ENCODE data around the gene ARHGAP12.
A peak's percentile ranks its signal among the peaks of the same experiment; 100 is the strongest.
"Not testable (repeated sequence)": the region's sequence is repeated elsewhere in the genome, so short reads cannot be mapped to it uniquely, and the experiment has no call there.

ARHGAP12 gene

DNA sequence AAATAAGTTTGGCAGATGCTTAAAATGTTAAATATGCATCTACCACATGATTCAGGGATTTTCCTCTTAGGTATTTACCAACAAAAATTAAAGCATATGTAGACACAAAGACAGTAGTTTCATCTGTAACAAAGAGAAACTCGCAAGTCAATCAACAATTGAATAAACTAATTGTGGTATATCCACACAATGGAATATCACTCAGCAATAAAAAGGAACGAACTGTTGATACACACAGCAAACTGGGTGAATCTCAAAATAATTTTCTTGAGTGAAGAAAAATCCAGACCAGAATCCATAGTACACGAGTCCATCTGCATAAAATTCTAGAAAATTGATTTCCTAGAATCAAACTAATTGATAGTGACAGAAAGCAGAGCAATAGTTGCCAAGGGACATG, 5.2 kb downstream of the ARHGAP12 start:
- DNase-seq, result no peak

DNA sequence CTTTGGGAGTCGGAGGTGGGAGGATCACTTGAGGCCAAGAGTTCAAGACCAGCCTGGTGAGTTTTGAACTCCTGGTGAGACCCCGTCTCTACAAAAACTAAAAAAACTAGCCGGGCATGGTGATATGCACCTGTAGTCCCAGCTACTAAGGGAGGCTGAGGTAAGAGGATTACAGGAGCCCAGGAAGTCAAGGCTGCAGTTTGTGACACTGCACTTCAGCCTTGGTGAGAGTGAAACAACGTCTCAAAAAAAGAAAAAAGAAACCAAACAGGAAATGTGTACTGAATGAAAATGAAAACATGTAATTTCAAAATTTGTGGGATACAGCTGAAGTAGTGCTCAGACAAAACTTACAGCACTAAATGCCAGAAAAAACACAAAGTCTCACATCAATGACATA, 7.6 kb downstream of the ARHGAP12 start:
- DNase-seq, result peak; percentile 76

DNA sequence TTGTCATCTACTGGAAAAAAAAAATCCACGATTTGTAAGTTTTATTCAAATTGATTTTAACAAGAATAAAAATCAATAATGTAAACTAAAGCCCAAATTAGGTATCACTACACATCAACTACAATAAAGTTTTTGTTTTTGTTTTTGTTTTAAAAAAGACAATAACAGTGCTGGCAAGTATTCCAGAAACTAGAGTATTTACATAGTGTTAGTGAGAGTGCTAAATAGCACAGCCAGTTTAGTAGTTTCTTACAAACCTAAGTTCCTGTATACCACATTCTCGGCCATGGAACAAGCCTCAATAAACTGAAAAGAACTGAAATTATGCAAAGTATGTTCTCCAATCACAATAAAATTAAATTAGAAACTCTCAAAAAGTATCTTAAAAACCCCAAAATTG, 8.1 kb downstream of the ARHGAP12 start:
- DNase-seq, result no peak

DNA sequence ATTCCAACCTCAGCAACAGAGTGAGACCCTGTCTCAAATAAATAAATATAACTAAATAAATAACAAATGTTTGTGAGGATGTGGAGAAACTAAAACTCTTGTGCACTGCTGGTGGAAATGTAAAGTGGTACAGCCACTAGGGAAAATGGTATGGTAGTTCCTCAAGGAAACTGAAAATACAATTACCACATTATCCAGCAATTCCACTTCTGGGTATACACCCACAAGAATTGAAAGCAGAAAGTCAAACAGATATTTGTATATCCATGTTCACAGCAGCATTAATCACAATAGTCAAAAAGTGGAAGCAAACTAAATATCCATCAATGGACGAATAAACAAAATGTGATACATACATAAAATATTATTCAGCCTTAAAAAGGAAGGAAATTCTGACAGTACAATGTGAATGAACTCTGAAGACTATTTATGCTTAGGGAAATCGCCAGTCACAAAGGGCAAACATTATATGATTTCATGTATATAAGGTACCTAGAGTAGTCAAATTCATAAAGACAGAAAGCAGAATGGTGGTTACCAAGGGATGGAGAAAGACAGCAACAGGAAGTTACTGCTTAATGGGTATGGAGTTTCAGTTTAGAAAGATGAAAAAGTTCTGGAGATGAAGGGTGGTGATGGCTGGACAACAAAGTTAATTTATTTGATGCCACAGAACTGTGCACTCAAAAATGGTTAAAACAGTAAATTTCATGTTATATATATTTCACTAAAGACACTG, 9.8 kb downstream of the ARHGAP12 start:
- no peak for DNase-seq

DNA sequence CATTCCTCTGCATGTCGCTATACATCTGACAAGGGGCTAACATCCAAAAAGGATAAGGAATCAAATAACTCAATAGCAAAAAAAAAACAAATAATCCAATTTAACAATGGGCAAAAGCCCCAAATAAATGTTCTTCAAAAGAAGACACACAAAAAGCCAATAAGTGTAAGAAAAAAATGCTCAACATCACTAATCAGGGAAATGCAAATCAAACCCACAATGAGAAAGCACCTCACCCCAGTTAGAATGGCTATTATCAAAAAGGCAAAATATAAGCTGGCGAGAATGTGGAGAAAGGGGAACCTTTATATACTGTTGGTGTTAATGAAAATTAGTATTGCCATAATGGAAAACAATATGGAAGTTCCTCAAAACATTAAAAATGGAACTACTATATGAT, 14.3 kb downstream of the ARHGAP12 start:
- no peak for DNase-seq

DNA sequence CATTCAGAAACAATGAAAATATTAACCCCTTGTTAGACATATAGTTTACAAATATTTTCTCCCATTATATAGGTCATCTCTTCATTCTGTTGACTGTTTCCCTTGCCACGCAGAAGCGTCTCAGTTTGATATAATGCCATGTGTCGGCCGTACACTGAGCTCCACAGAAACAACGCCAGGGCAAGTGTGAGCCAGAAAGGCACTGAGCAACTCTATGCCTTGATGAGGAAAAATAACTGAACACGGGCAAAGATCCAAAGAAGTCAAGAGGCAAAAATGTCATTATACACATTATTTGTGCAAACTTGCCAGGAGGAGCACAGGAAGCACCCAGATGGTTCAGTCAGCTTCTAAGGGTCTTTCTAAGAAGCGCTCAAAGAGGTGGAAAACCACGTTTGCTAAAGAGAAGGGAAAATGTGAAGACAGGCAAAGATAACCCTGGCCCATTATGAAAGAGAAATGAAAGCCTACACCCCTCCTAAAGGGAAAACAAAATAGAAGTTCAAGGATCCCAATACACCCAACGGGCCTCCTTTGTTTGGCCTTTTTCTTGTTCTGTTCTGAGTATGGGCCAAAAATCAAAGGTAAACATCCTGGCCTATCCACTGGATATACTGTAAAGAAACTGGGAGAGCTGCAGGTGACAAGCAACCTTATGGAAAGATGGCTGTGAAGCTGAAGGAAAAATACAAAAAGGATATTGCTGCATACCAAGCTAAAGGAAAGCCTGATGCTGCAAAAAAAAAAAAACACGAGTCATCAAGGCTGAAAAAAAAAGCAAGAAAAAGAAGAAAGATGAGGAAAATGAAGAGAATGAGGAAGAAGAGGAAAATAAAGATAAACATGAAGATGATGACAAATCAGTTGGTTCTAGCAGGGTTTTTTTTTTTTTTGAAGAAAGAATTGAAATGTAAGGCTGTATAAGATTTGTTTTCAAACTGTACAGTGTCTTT, 15.5 kb downstream of the ARHGAP12 start:
- DNase-seq, result no peak

DNA sequence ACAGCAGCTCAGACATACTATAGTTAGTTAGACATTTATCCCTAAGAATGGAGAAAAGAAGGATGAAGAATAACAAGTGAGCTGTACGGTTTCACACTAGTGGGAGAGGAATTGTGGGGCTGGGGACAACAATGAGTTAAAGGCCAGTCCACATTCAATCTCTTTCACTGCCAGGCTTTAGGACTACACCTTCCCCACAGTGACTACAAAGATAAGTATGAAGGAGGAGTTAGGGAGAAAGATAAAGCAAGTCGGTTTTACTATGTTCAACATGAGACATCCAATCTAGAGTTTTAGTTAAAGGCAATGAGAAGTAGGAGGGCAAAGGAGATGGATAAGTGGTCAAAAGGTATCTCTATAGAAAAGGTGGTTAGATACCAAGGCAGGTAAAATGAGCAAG, 16.3 kb downstream of the ARHGAP12 start:
- DNase-seq, result no peak

DNA sequence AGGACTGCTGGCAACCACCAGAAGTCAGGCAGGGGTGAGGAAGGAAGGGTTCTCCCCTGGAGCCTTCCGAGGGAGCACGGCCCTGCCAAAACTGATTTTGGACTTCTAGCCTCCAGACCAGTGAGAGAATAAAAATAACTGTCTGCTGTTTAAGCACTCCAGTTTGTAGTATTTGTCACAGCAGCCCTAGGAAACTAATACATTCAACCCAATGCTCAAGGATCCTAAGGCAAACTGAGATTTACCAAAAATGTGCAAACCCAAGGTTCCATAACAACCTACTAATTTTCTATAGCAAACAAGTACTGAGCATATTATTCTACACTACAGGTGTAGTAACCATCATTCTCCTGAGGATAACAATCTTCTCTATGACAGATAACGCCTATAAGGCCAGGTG, 18.6 kb downstream of the ARHGAP12 start:
- DNase-seq, result no peak

DNA sequence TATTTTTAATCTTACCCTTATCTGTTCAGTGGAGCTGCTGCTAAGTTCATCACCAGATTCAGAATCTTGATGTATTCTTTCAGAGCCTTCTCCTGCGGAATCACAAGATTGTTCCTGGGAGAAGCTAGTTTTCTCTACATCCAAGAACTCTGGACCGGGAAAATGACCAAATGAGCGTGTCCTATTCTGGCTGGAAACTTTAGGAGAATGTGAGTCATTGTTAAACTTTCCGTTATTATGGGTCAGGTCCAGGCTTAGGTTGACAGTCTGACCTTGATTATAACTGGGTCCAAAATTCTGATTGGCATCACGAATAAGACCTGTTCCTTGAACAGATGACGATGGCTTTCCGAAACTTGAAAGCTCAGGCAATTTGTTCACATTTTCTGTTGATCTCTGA, 20.5 kb downstream of the ARHGAP12 start:
- no peak for DNase-seq

DNA sequence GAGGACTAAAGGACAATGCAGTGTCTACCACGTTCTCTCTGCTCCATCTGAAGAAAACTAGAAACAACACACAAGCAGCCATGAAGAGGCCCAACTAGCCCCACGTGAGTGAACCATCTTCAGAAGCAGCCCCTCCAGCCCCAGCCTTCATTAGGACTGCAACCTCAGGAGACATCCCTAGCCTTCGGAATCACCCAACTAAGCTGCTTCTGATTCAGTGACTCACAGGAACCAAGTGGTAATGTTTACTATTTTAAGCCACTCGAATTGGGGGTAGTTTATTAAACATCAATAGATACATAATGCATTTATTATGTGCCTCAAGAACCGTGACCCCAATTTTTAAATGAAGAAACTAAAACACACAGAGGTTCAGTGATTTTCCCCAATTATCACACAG, 22.6 kb downstream of the ARHGAP12 start:
- no peak for DNase-seq

DNA sequence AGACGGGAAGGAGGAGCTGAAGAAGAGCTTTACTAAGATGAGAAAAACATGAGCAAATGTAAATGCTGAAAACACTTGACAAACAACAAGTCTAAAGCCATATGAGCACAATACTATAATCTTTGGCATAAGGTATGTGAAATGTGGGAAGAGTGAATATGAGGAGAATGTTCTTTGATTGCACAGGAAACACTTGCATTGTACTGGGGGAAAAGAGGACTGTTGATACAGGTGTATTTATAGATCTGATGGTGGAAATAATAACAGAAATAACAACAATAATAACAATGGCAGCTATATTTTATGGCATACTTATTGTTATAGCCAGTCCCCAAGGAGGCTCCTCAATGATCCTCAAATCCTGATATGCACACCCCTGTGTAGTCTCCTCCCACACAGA, 23.0 kb downstream of the ARHGAP12 start:
- no peak for DNase-seq

DNA sequence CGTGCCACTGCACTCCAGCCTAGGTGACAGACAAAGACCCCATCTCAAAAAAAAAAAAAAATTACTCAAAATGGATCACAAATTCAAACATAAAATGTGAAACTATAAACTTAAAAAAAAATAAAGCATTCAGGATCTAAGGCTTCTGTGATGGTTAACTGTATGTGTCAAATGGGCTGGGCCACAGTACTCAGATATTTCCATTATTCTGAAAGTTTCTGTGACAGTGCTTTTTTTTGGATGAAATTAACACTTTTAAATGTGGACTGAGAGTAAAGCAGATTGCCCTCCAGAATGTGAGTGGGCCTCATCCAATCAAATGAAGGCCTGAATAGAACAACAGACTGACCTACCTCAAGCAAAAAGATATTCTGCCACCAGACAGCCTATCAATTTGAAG, 26.0 kb downstream of the ARHGAP12 start:
- no peak for DNase-seq

DNA sequence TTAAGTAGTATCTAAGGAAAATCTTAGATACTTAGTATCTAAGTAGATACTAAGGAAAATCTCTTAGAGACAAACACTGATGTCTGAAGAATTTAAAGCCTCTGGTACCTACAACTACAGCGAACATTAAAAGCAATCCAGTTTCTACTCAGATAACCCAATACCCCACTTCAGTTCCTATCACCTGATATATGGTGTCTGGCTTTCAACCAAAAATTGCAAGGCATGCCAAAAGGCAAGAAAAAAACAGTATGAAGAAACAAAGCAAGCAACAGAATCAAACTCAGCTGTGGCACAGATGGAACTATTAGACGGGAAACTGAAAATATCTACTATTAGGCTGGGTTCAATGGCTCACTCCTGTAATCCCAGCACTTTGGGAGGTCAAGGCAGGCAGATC, 31.1 kb downstream of the ARHGAP12 start:
- DNase-seq, result no peak

DNA sequence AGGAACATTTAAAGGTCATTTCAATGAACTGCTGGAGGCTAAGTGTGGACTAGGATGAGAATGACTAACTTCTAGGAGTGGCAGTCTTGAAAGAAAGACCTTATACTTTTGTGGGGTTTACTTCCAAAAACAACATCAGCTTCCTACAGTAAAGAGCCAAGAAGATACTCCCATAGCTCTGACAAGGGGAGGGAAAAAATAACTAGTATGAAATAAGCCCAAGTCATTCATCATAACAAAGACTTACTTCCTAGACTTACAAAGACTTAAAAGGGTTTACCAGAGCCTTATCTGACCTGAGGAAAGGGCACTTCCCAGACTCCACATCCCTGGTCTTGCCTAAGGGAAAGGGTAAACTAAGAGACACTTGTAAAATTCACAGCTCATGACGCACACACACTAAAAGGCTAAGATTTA, 31.7 kb downstream of the ARHGAP12 start:
- DNase-seq, result no peak

DNA sequence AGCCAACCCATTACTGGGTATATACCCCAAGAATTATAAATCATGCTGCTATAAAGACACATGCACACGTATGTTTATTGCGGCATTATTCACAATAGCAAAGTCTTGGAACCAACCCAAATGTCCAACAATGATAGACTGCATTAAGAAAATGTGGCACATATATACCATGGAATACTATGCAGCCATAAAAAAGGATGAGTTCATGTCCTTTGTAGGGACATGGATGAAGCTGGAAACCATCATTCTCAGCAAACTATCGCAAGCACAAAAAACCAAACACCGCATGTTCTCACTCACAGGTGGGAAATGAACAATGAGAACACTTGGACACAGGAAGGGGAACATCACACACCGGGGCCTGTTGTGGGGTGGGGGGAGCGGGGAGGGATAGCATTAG, 32.9 kb downstream of the ARHGAP12 start:
- not testable (repeated sequence) for DNase-seq

DNA sequence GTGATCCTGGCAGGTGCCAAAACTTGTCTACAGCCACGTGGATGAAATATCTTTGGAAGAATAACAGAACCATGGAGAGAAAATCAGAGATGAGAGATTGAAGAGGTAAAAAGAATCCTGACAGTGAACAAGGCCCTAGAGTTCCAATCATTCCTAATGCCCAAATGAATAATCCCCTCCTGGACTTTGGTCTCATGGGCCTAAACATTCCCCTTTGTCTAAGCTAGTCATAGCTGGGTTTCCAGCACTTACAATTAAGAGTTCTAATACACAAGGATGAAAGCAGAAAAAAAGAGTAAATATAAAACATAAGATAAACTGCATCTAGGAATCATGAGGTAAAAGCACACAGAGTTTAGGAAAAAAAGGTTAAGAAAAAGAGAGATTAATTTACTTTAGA, 40.2 kb downstream of the ARHGAP12 start:
- DNase-seq, result no peak

DNA sequence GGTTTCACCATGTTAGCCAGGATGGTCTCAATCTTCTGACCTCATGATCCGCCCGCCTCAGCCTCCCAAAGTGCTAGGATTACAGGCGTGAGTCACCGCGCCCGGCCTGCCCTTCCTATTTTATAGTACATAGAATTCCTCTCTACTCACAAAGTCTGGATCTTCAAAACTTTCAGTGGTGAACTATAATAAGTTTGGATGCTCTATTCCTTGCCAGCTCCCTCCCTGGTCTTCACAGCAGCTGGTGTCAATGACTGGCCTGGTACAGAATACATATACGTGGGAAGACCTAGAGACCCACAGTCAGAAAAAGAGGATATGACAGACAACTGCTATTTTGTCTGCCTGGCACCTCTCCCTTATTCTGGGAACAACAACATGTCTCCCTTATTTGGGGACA, 40.8 kb downstream of the ARHGAP12 start:
- no peak for DNase-seq

DNA sequence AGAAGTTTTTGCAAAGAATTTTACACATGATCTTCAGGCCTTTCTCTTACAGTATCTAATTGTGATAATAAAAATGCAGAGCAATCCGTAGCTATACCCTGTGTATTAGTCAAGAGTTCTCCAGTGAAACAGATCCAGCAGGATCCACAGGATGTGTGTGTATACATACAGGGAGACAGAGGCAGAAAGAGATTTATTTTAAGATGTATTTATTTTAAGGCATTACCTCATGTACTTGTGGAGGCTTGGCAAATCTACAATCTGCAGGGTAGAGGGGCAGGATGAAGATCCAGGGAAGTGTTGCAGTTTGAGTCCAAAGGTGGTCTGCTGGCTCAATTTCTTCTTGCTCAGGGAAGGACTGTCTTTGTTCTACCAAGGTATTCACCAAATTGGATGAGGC, 41.7 kb downstream of the ARHGAP12 start:
- no peak for DNase-seq

DNA sequence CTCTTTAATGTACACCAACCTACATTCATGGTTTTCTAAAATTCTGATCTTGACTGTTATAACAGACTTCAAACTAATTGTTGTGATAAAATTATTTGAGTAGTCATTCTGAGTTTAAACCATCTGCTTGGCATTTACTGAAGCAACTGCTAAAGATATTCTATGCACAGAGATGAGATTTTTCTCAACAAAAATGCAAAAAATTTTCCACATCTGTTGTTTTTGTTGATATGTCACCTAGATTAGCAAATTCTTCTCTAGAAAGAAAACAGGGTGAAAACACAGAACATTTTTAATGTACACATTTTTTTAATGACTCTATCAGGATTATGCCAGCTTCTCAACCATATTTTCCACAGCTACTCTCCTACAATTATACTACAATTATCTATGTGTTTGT, 42.7 kb downstream of the ARHGAP12 start:
- DNase-seq, result no peak

DNA sequence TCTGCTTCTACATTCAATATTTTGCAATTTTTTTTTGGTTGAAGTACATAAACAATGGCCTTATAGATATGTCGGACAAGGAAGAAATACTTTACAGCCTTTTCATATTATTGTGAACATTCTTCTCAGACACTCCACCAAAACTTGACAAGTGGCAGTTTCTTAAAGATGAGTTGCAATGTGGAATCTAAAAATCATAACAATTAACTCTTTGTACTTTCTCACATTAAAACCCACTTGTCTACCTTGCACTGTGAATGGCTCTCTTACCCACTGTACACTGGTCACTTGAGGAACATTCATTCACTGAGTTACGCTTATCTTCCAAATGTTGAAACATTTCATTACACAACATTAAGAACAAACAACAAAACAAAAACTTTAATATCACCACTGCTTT, 44.2 kb downstream of the ARHGAP12 start:
- no peak for DNase-seq

DNA sequence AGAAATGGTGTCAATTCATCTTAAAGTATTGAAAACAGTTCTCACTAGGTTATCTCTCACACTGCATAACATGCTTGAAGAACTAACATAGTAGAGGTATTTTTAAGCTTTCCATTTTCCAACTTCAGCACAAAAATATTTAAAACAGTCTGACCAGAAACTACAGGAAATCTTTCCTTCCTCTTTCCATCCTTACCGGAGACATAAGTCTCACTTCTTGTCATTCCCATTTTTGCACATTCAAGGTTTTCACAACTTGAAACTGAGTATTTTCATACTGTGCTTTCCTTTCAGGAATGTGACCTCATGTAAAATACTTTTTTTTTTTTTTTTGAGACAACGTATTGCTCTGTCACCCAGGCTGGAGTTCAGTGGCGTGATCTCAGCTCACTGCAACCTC, 45.2 kb downstream of the ARHGAP12 start:
- no peak for DNase-seq

DNA sequence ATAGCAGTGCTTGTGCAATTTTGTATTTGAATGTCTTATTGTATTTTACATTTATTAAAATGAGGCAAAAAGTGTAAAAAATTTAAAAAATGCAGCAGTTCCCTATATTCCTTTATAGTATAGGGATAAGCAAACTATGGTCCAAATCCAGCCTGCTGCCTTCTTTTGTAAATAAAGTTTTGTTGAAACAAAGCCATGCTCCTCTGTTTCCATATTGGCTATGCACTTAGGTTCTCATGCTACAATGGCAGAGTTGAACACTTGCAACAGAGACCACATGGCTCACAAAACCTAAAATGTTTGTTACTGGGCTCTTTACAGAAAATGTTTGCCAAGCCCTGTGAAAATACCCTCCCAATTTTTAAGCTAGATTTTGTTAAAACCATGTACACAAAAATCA, 50.1 kb downstream of the ARHGAP12 start:
- DNase-seq, result no peak

DNA sequence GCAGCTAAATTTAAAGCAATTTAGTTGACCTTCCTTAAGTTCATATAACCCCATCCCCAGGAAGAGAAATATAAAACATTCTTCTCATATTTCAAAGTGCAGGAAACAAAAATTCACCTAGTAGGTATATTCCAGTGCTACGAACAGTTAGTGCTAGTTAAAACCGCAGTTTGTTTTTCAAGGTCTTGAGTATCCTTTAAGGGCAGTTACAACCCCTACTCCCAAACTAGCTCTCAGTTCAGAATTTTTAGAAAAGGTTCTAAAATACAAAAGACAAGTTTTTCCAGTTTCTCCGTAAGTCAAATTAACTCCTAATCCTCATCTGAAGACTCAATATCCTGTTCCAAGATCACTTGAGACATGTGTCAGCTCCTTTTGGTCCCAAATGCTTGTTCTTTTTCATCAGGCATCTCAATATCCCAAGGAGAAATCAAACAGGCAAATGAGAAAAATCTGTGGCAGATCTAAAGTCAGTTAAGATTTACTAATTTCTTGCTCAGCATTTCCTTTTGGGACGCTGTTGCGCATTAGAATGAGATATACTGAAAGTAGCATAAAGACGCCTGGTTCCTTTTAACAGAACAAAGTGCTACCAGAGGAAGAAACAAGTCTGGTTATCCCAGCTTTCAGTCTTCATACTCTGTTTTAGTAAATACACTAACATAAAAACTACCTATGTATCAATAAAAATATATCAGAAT, 51.8 kb downstream of the ARHGAP12 start:
- DNase-seq, result peak; percentile 72

DNA sequence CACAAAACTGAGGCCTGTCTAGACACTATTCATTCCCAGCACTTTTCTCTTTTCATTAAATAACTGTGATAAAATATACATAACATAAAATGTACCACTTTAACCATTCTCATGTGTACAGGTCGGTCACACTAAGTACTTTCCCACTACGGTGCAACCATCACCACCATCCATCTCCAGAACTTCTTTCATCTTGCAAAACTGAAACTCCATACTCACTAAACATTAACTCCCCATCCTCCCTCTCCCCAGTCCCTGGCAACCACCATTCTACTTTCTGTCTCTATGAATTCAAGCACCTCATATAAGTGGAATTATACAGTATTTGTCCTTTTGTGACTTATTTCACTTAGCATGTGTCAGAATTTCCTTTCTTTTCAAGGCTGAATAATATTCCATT, 53.0 kb downstream of the ARHGAP12 start:
- peak; percentile 26 for DNase-seq
